CD14-positive monocyte (primary cell): ENCODE data around the gene ZCCHC2. TPM values are rescaled to one million over a fixed set of nuclear protein-coding genes. Genes with fewer than 3 reads are reported as not detected.

Experiments
- DNase-seq, 3 donors: peaks; one replicate each; pipeline ENCODE4 v3.0.0-alpha.2; 2011 to 2022
- H2AFZ ChIP-seq: 2 replicates; pipeline ENCODE4 v1.6.0; 2012; ENCODE audit warnings: mild to moderate bottlenecking, low read depth, low read length, inconsistent platforms; ENCODE audit not compliant: insufficient read depth, poor library complexity, severe bottlenecking
- H3K27ac ChIP-seq, 2 donors: 1 replicate in 1 of 2; 2 replicates in 1 of 2; pipeline ENCODE4 v1.5.1; 2012 to 2013; ENCODE audit warnings: low read length in 2 of 2, control low read depth in 1 of 2, inconsistent platforms in 1 of 2, low read depth in 1 of 2, mild to moderate bottlenecking in 1 of 2
- H3K27me3 ChIP-seq, 2 donors: one replicate each; pipeline versions ENCODE4 v1.6.0 to v1.6.1; 2011 to 2013; ENCODE audit warnings: low read length in 2 of 2; ENCODE audit not compliant: control insufficient read depth in 2 of 2, insufficient read depth in 2 of 2
- H3K36me3 ChIP-seq, 2 donors: replicated peaks in 1 of 2; 1 replicate in 1 of 2; 2 replicates in 1 of 2; pipeline versions ENCODE4 v1.5.1 to v1.6.1; 2012 to 2013; ENCODE audit warnings: low read length in 2 of 2, control low read depth in 1 of 2, inconsistent platforms in 1 of 2, mild to moderate bottlenecking in 1 of 2; ENCODE audit not compliant: insufficient read depth in 2 of 2, control insufficient read depth in 1 of 2
- H3K4me1 ChIP-seq, 2 donors: 1 replicate in 1 of 2; 2 replicates in 1 of 2; pipeline versions ENCODE4 v1.5.1 to v1.6.1; 2012 to 2013; ENCODE audit warnings: low read length in 2 of 2, control low read depth in 1 of 2, inconsistent platforms in 1 of 2, mild to moderate bottlenecking in 1 of 2, moderate library complexity in 1 of 2; ENCODE audit not compliant: insufficient read depth in 2 of 2, control insufficient read depth in 1 of 2
- H3K4me2 ChIP-seq: replicated peaks from 2 replicates; pipeline ENCODE3; 2012; ENCODE audit warnings: low read length, moderate library complexity, mild to moderate bottlenecking; ENCODE audit not compliant: poor library complexity, severe bottlenecking; ENCODE audit errors: extremely low read depth
- H3K4me3 ChIP-seq, 3 experiments: fragments of 200-600 bp in 1 of 3; sonication (generic) in 1 of 3; replicated peaks in 1 of 3; 1 replicate in 2 of 3; 2 replicates in 1 of 3; pipeline ENCODE4 v1.5.1; 2011 to 2013; ENCODE audit warnings: low read length in 3 of 3, mild to moderate bottlenecking in 3 of 3, control low read depth in 2 of 3, low read depth in 2 of 3, inconsistent platforms in 1 of 3, moderate library complexity in 1 of 3
- H3K79me2 ChIP-seq: 2 replicates; pipeline ENCODE4 v1.6.0; 2012; ENCODE audit warnings: mild to moderate bottlenecking, control low read depth, inconsistent platforms, low read length, moderate library complexity; ENCODE audit not compliant: insufficient read depth
- H3K9ac ChIP-seq: 2 replicates; pipeline ENCODE4 v1.6.0; 2017; ENCODE audit warnings: low read length, mild to moderate bottlenecking; ENCODE audit not compliant: insufficient read depth, poor library complexity, severe bottlenecking
- H3K9me3 ChIP-seq, 2 donors: replicated peaks in 1 of 2; 1 replicate in 1 of 2; 2 replicates in 1 of 2; pipeline versions ENCODE4 v1.5.1 to v1.6.1; 2012 to 2013; ENCODE audit warnings: low read length in 2 of 2, control low read depth in 1 of 2; ENCODE audit not compliant: control insufficient read depth in 1 of 2, insufficient read depth in 1 of 2
- H4K20me1 ChIP-seq: 2 replicates; pipeline ENCODE4 v1.6.0; 2012; ENCODE audit warnings: mild to moderate bottlenecking, low read length, control low read depth, moderate library complexity; ENCODE audit not compliant: insufficient read depth
- H3K27ac Mint-ChIP-seq, 7 donors: one replicate each; pipeline ENCODE4 v1.8.0; 2020; ENCODE audit warnings: mild to moderate bottlenecking in 7 of 7, mixed read lengths in 7 of 7, moderate library complexity in 6 of 7, inconsistent platforms in 2 of 7
- H3K27me3 Mint-ChIP-seq, 3 donors: one replicate each; pipeline ENCODE4 v1.8.0; 2021 to 2022; ENCODE audit warnings: low read depth in 3 of 3, mild to moderate bottlenecking in 3 of 3, mixed read lengths in 3 of 3, moderate library complexity in 3 of 3, inconsistent platforms in 1 of 3
- H3K36me3 Mint-ChIP-seq, 2 donors: one replicate each; pipeline ENCODE4 v1.8.0; 2020; ENCODE audit warnings: mixed read lengths in 2 of 2, inconsistent platforms in 1 of 2, mild to moderate bottlenecking in 1 of 2
- H3K4me1 Mint-ChIP-seq: one replicate; pipeline ENCODE4 v1.8.0; 2020; ENCODE audit warnings: mild to moderate bottlenecking, mixed read lengths
- H3K4me3 Mint-ChIP-seq, 2 donors: one replicate each; pipeline ENCODE4 v1.8.0; 2020; ENCODE audit warnings: mild to moderate bottlenecking in 2 of 2, mixed read lengths in 2 of 2, moderate library complexity in 1 of 2
- H3K9me3 Mint-ChIP-seq, 7 donors: one replicate each; pipeline ENCODE4 v1.8.0; 2020 to 2022; ENCODE audit warnings: mixed read lengths in 7 of 7, mild to moderate bottlenecking in 6 of 7, moderate library complexity in 6 of 7, inconsistent platforms in 2 of 7
- WGBS: methylation state at CpG from one replicate; pipeline ENCODE4 v1.1.5; 2013; ENCODE audit warnings: missing lambda C conversion rate; ENCODE audit not compliant: insufficient coverage; 5-methylcytosine and 5-hydroxymethylcytosine counted together
- intact Hi-C, 2 donors: fragments of 100-400 bp; cut with micrococcal nuclease; formaldehyde crosslinking; loops; one replicate each; pipeline versions ENCODE4 v1.15.0 to v1.15.1; 2023
- polyA plus RNA-seq, 3 donors: library from polyadenylated mRNA; depleted of rRNA in 1 of 3; unstranded in 2 of 3; stranded (reverse) in 1 of 3; fragments of 300-500 nt in 2 of 3; fragments of >200 nt in 1 of 3; fragmentation: Illumina TruSeq in 2 of 3; gene quantifications; 1 replicate in 2 of 3; 2 replicates in 1 of 3; pipeline ENCODE4 v1.2.3, GENCODE V29; 2012 to 2021
- TF ChIP-seq, protein P1 (sequence below): fragments of 200-600 bp; IDR thresholded peaks from one replicate; pipeline ENCODE4 v1.8.0; 2022; ENCODE audit warnings: antibody characterized with exemption, mild to moderate bottlenecking

Gene ZCCHC2
- polyA plus RNA-seq, 3 donors: 0.59 to 24.9 (median 0.71) TPM

DNA sequence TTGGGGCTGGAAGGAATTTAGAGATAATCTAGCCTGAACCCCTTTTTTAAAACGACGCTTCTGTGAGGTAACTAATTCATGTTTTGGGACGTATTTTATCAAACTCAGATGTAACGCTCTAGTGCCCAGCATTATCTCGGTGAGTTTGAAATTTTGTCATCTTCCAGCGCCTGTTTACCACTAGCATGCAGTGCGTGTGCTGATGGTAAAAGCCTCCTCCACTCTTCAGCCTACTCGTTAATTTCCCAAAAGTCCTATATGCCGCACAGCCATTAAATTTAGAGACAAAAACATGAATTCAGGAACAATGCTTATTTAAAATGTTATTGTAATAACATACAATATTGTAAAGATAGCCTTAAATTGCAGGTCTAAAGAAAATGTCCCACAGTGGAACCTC, 2.8 kb downstream of the ZCCHC2 start:
- peaks cover 0 to 2% (median 0%) of the 10 kb centered on the region in 7 donors for H3K9me3 Mint-ChIP-seq
- H3K27ac ChIP-seq: peak overlapping the region in 1 of 2 donors; percentile 91
- H3K9me3 ChIP-seq: no peaks in the 10 kb centered on the region
- peaks cover 75% of the 10 kb centered on the region for H3K79me2 ChIP-seq
- H3K4me1 Mint-ChIP-seq: peaks cover 32% of the 10 kb centered on the region
- peaks cover 0 to 10% (median 4%) of the 10 kb centered on the region in 3 donors for H3K27me3 Mint-ChIP-seq
- TF ChIP-seq, protein P1, sequence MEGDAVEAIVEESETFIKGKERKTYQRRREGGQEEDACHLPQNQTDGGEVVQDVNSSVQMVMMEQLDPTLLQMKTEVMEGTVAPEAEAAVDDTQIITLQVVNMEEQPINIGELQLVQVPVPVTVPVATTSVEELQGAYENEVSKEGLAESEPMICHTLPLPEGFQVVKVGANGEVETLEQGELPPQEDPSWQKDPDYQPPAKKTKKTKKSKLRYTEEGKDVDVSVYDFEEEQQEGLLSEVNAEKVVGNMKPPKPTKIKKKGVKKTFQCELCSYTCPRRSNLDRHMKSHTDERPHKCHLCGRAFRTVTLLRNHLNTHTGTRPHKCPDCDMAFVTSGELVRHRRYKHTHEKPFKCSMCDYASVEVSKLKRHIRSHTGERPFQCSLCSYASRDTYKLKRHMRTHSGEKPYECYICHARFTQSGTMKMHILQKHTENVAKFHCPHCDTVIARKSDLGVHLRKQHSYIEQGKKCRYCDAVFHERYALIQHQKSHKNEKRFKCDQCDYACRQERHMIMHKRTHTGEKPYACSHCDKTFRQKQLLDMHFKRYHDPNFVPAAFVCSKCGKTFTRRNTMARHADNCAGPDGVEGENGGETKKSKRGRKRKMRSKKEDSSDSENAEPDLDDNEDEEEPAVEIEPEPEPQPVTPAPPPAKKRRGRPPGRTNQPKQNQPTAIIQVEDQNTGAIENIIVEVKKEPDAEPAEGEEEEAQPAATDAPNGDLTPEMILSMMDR: no peak
- peaks cover 26 to 39% of the 10 kb centered on the region in 2 donors for H3K4me1 ChIP-seq
- H3K4me2 ChIP-seq: peak overlapping the region; percentile 89
- 75% methylated on average over 5 of the region's 9 CpGs for WGBS
- peaks cover 0 to 5% of the 10 kb centered on the region in 2 donors for H3K27me3 ChIP-seq
- peaks cover 2 to 7% of the 10 kb centered on the region in 2 donors for H3K36me3 Mint-ChIP-seq
- H3K27ac Mint-ChIP-seq: peak overlapping the region in 5 of 7 donors; percentile 39 to 89 (median 79)
- intact Hi-C loops: loop anchor here (10.0 kb wide), 2 partner anchors 71 to 341 kb away; partner anchors contain the start of genes PIGN (in 1 of the 2) and RELCH (in 1 of the 2)
- no peak overlapping the region for H2AFZ ChIP-seq
- DNase-seq: no peak
- H3K4me3 Mint-ChIP-seq: peak overlapping the region; percentile 88 to 95
- no peak overlapping the region for H3K9ac ChIP-seq
- peaks cover 55% of the 10 kb centered on the region for H4K20me1 ChIP-seq
- H3K36me3 ChIP-seq: no peaks in the 10 kb centered on the region
- peak overlapping the region; percentile 75 to 93 (median 76) for H3K4me3 ChIP-seq

GRCh38 chr18:62526098-62527025, 3.5 kb downstream of the ZCCHC2 start:
- Histone ChIP-seq H3K4me2 (peak overlapping the region; percentile 89), H3K4me3 (peak overlapping the region; percentile 46 to 99 (median 93)), H3K27me3 (peaks cover 0 to 3% of the 10 kb centered on the region in 2 donors), H2AFZ (peak overlapping the region; percentile 88), H3K27ac (peak overlapping the region; percentile 5 to 91), H3K9ac (peak overlapping the region; percentile 86), H4K20me1 (peaks cover 62% of the 10 kb centered on the region), H3K79me2 (peaks cover 78% of the 10 kb centered on the region), H3K9me3 (no peaks in the 10 kb centered on the region), H3K4me1 (peaks cover 22 to 39% of the 10 kb centered on the region in 2 donors), H3K36me3 (no peaks in the 10 kb centered on the region)
- peaks cover 0 to 5% (median under 1%) of the 10 kb centered on the region in 3 donors for H3K27me3 Mint-ChIP-seq
- peaks cover 33% of the 10 kb centered on the region for H3K4me1 Mint-ChIP-seq
- H3K36me3 Mint-ChIP-seq: peaks cover 2 to 5% of the 10 kb centered on the region in 2 donors
- DNase-seq: peak; percentile 81 to 89 (median 87)
- H3K27ac Mint-ChIP-seq: peak overlapping the region; percentile 31 to 91 (median 79)
- no peaks in the 10 kb centered on the region for H3K9me3 Mint-ChIP-seq
- WGBS: 2% methylated on average over 57 of the region's 74 CpGs
- intact Hi-C loops: loop anchor here (10.0 kb wide), 2 partner anchors 72 to 342 kb away; partner anchors contain the start of genes PIGN (in 1 of the 2) and RELCH (in 1 of the 2)
- TF ChIP-seq, protein P1: no peak
- peak overlapping the region; percentile 88 to 95 for H3K4me3 Mint-ChIP-seq
